ENCODE data around the gene CMC4.

Gene CMC4, protein sequence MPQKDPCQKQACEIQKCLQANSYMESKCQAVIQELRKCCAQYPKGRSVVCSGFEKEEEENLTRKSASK

GRCh38 chrX:155070975-155071693 is at the start of gene CMC4, which contains the start of the genes BRCC3 and MTCP1:
Gene CMC4, minus strand, starts transcription at chrX:155071136. Its CDS starts 7,113 bp downstream, at chrX:155064023.
Gene BRCC3, plus strand, starts transcription at chrX:155071508. Its CDS starts 20 bp downstream, at chrX:155071528.
Gene MTCP1, minus strand, starts transcription at chrX:155071136. Its CDS starts 5,126 bp downstream, at chrX:155066010.
- DNase-seq (ENCODE audit: low read depth in 2 of 2), result peak; percentile 34 to 72

DNA sequence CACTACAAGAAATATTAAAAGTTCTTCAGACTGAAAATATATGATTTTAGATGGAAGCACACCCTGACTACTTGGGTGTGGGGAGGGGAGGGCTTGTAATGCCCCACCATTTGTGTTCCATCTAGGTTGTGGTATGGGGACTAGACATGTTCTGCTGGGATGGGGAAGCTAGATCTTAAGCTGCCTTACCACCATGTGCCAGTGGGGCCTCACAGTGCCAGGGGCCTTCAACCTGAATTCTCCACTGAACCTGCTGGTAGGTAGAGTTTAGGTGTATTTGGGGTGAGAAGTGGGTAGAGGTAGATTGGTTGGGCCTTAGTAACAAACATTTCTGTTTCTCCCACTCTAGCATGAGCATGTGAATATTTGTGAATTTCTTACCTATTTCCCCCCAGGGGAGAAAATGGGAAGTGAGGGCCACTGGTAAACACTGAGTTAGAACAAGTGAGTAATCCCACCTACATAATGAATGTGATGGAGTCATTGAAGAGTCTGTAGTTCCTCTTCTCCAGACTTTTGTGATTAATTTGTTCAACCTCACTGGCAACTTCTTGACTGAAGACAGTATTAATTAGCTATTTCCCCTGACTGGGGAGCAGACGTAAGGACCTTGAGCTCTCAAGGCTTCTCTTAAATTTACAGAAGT is 44.4 kb upstream of the CMC4 start:
- no peak for DNase-seq (ENCODE audit: low read depth in 2 of 2)

- no peak for DNase-seq (ENCODE audit: low read depth in 2 of 2)
These were observed 42.2 kb upstream of the CMC4 start for GRCh38 chrX:155113097-155113496.

GRCh38 chrX:155112171-155112570 is 41.2 kb upstream of the CMC4 start:
- DNase-seq (ENCODE audit: low read depth in 2 of 2), result no peak

- DNase-seq (ENCODE audit: low read depth in 2 of 2), result no peak
These were observed 37.5 kb upstream of the CMC4 start for GRCh38 chrX:155108427-155108826.

DNA sequence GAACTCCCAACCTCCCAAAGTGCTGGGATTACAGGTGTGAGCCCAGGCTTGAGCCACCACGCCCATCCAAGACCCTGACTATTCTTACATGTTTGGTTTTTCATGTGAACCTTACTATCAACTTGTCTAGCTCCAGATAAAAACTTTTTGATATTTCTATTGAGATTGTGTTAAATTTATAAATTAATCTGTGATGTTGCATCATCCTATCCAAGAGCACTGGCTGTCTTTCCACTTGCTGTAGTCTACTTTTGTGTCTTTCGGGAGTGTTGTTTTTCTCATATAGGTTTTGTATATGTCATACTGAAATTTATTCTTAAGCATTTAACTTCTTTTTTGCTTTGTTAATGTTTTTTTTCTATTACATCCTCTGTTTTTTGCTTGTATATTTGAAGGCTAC is 35.0 kb upstream of the CMC4 start:
- DNase-seq (ENCODE audit: low read depth in 2 of 2), result no peak

DNA sequence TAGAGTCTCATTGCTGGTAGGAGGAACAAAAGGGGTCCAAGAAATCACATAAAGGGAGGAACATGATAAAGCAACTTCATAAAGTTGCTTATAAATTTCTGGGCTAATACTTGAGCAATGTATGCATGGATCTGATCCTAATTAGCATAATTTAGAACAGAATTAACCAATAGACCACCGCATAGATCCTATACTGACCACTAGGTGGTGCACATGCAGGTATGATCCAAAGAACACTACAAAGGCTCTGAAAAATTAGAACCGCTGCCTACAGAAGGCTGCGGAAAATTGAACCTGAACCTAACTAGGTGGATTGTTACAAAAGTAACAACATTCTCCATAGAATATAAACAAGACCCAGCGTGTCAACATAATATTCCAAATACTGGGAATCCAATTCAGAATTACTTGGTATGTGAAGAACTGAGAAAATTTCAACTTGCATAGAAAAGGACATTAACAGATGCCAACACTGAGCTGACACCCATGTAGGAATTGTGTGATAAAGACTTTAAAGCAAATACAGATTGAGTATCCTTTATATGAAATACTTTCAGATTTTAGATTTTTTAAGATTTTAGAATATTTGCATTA is 23.6 kb upstream of the CMC4 start:
- no peak for DNase-seq (ENCODE audit: low read depth in 2 of 2)

DNA sequence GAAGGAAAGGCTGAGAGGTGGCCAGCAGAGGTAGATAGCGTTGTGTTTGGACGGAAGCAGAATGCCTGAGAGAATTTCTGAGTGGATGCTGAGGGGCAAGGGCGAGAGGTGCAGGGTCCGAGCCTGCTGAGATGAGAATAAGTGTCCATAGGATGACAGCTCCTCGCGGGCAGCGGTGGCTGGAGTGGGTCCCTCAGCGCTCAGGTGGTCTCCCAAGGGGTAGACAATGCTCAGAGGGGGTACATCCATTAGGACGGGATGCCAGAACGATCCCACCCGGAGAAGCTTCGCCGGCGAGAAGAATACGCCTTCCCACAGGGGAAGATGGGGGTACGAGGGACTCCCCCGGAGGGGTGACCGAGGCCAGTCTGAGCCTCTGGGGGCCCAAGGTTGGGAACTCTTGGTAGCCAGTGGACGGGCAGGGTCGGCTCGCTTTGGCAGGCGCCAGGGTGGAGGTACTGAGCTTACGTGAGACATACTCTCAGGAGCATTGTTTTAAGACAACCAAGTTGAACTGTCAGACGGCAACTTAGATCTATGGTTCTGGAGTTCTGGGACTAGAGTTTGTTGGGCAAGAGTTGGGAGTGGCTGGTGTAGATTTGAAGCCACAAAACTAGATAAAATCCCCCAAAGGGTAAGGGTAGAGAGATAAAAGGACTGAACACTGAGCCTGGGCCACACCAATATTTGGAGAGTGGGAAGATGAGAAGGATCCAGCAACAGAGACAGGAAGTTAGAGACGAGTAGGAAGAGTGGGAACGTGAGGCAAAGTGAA is 16.2 kb upstream of the CMC4 start:
- no peak for DNase-seq (ENCODE audit: low read depth in 2 of 2)

DNA sequence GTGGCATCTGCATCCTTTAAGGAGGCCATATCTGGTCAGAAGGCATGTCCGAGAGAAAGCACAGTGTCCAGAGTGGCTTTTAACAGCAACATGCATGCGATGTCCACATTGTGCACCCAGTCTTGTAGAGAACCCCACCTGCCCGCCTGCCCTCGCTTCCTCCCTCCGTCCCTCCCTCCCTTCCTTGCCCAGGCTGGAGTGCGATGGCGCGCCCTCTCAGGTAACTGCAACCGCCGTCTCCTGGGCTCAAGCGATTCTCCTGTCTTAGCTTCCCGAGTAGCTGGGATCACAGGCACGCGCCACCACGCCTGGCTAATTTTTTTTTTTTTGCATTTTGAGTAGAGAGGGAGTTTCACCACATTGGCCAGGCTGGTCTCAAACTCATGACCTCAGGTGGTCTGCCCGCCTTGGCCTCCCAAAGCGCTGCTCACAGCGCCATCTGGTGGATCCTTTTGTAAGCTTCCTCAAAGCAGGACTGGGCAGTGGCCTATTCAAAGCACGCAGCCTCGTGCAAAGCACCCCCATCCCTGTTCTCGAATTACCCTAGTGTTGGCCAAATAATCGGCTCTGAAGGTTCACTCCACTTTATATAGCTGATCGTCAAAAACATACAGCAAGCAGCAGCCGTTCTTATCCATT is 15.4 kb upstream of the CMC4 start:
- DNase-seq (ENCODE audit: low read depth in 2 of 2), result peak in 1 of 2 donors; percentile 12

- DNase-seq (ENCODE audit: low read depth in 2 of 2), result no peak
These were observed 851 bp upstream of the CMC4 start for GRCh38 chrX:155071694-155072280.

DNA sequence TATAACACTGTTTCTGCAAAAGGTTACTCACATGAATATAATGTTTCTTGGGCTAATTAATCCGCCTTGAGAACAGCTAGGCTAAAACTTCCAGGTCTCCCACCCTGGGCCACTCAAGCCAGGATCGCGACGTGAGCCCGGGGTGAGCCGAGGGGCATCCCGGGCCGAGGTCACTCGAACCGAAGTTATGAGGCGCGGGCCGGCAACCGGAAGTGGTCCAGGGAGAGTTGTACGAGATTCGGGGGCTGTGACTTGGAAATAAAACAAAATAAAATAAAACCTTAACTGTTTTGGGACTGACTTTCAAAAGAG is 317 bp downstream of the CMC4 start:
- no peak for DNase-seq (ENCODE audit: low read depth in 2 of 2)

DNA sequence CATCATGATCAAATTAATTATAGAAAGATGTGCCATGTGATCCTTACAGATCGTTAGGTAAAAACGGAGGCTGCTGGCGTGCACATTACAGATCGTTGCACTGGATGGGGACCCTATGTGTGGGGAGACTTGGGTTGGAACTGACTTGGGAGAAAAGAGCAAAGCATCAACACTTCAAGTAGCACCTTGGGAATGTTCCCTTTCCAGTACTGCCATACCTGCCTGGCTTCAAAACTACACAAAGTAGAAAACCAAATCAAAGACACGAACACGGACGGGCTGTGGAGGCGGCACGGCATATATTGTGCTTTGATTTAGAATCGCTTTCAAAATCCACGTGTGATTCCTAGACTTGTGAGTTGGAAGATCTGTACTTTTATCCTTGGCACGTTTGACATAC is 898 bp downstream of the CMC4 start:
- no peak for DNase-seq (ENCODE audit: low read depth in 2 of 2)

- no peak for DNase-seq (ENCODE audit: low read depth in 2 of 2)
These were observed 1.5 kb downstream of the CMC4 start for GRCh38 chrX:155069414-155069813.

- DNase-seq (ENCODE audit: low read depth in 2 of 2), result no peak
These were observed 2.8 kb downstream of the CMC4 start for GRCh38 chrX:155068165-155068564.

- DNase-seq (ENCODE audit: low read depth in 2 of 2), result no peak
These were observed 5.8 kb downstream of the CMC4 start for GRCh38 chrX:155065035-155065734.

GRCh38 chrX:155061760-155062159 is 9.2 kb downstream of the CMC4 start:
- DNase-seq (ENCODE audit: low read depth in 2 of 2), result no peak

DNA sequence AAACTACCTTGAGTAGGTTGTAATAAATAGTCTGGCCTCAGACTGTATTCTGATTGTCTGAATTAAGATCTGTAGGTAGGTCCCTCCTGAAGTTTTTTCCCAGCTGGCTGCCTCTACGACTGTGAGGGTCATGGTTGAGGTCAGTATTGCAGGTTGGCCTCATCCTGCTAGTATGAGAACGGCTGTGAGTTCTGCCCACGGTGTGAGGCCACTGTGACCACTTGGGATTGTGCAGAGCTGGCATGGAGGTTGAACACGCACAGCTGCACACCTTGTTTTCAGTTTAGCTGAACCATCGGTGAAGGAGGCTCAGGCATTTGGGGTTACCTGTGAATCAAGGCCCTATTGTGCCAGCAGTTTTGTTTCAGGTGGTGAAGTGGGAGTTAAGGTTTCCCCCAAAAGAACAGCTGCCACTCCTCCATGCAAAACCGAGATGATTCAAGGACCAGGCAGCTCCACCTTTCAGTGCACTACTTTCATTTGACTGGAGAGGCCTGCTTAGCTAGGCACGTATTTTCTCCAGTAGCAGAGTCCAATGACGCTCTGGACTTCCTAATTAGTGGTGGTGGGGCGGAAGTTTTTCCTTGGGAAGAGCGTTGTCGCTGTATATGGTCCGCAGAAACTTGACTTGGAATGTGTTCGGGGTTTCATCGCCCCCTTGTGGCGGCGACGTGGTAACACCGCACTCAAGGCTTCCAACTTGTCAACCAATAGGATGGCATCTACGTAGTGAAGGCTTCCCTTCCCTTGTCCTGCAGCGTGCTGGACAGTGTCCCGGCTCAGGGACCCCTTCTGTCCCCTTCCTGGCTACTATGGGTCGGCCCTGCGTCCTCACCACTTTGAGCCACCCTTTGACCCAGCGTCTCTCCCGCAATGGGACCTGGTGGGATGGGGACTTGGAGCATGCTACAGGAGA is 13.8 kb downstream of the CMC4 start:
- peak in 1 of 2 donors; percentile 21 for DNase-seq (ENCODE audit: low read depth in 2 of 2)

DNA sequence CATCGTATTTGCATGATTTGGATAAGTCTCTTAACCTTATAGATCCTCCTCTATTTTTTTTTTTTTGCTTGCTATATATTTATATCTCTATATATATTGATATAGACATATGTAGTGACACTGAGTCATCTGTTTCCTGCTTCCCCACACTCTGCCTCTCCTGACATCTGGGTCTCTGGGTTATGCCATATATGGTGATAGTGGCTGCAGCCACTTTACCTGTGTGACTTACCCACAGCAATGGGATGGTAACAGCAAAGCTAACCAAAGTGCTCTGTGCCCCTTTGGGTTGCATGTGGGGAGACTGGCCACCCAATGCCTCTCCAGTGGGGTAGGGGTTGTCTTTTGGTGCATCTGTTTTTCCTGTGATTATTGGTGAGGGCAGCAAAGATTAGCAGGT is 14.5 kb downstream of the CMC4 start:
- no peak for DNase-seq (ENCODE audit: low read depth in 2 of 2)

DNA sequence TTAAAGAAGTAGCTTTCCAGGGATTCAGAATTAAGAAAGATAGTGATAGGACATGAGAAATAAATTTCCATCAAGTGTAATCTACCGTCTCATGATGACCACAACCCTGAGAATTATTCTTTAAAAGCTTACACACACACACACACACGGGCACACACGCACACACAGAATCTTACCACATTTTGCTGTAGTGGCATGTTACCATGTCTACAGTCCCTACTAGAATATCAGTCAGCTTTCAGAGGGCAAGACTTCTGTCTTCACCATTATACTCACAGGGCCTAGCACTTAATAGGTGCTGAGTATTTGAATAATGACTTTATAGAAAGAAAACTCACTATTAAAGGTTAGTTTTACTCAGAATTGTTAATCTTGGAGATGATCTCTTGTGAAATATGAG is 15.4 kb downstream of the CMC4 start:
- no peak for DNase-seq (ENCODE audit: low read depth in 2 of 2)

DNA sequence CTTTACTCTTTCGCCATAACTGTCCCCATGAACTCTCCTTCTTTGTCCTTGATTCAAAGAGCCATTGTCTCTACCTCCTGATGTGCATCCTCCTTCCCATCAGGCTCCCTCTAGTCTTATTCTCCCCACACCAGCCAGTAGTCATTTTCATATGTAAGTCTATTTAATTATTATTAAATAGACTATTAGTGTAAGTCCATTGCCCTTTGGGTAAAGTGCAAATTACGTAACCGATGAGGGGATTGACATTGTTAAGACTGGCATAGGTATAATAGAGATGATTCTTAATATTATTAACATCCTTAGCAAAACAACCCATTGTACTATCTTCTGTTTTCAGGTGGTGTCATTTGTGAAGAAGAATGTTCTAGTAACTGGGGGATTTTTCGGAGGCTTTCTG is 16.7 kb downstream of the CMC4 start:
- DNase-seq (ENCODE audit: low read depth in 2 of 2), result no peak
